Keratinocyte (primary cell): ENCODE results near the gene SMC1B.

ENCODE experiments used
- EZH2 ChIP-seq: IDR thresholded peaks from one replicate; pipeline ENCODE4 v1.6.1; 2012; ENCODE audit warnings: inconsistent platforms, mild to moderate bottlenecking, low read length, moderate library complexity
- TF ChIP-seq, protein P1 (sequence below), 3 experiments: IDR thresholded peaks in 1 of 3; conservative IDR thresholded peaks in 1 of 3; optimal IDR thresholded peaks in 1 of 3; 2 replicates in 2 of 3; 3 replicates in 1 of 3; pipeline versions ENCODE3 to v1.5.1; 2011; ENCODE audit warnings: low read length in 3 of 3, mild to moderate bottlenecking in 3 of 3, moderate library complexity in 2 of 3, control low read depth in 1 of 3, inconsistent platforms in 1 of 3; ENCODE audit not compliant: insufficient read depth in 2 of 3; ENCODE audit errors: extremely low read depth in 1 of 3

DNA sequence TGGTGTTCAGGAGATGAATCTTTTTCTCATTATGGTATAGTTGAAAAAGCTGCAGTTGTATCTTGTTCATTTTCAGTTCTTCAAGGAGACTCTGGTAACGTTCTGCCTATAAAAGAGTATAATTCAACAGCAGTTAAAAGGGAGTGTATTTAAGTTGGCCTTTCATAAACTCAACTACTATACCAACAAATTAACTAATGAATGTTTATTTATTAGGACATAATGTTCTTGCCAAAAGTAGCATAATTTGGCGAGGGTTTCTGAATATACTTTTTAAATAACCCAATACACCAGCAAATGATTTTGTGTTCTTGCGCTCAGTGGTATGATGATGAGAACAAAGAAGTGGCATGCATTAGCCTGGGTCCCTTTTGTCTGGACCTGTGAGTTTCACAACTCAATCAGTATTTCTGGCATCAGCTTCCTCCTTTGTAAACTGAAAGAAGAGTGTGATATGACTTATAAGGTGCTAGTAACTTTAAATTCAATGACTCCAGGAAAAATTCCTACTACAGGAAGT lies 10.9 kb downstream of the SMC1B start:
- TF ChIP-seq, protein P1, sequence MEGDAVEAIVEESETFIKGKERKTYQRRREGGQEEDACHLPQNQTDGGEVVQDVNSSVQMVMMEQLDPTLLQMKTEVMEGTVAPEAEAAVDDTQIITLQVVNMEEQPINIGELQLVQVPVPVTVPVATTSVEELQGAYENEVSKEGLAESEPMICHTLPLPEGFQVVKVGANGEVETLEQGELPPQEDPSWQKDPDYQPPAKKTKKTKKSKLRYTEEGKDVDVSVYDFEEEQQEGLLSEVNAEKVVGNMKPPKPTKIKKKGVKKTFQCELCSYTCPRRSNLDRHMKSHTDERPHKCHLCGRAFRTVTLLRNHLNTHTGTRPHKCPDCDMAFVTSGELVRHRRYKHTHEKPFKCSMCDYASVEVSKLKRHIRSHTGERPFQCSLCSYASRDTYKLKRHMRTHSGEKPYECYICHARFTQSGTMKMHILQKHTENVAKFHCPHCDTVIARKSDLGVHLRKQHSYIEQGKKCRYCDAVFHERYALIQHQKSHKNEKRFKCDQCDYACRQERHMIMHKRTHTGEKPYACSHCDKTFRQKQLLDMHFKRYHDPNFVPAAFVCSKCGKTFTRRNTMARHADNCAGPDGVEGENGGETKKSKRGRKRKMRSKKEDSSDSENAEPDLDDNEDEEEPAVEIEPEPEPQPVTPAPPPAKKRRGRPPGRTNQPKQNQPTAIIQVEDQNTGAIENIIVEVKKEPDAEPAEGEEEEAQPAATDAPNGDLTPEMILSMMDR (optimal IDR thresholded peaks at IDR 0.05 in 1 of 3, IDR thresholded peaks at IDR 0.05 in 1 of 3, conservative IDR thresholded peaks at IDR 0.05 in 1 of 3; ENCODE audit: extremely low read depth in 1 of 3, insufficient read depth in 2 of 3, low read length in 3 of 3): no peak
- no peak for TF ChIP-seq EZH2
